ENCODE measurements around the gene TACR2. TPM values are rescaled to one million over a fixed set of nuclear protein-coding genes. Genes with fewer than 3 reads are reported as not detected.
A peak's percentile ranks its signal among the peaks of the same experiment; 100 is the strongest.

TACR2 gene
- total and polyA plus RNA-seq, 2 of the 13 experiments (the other 11 are each of a cell fraction or from before 2014, with no cell fraction given), result 0.04 TPM; not detected in 1

DNA sequence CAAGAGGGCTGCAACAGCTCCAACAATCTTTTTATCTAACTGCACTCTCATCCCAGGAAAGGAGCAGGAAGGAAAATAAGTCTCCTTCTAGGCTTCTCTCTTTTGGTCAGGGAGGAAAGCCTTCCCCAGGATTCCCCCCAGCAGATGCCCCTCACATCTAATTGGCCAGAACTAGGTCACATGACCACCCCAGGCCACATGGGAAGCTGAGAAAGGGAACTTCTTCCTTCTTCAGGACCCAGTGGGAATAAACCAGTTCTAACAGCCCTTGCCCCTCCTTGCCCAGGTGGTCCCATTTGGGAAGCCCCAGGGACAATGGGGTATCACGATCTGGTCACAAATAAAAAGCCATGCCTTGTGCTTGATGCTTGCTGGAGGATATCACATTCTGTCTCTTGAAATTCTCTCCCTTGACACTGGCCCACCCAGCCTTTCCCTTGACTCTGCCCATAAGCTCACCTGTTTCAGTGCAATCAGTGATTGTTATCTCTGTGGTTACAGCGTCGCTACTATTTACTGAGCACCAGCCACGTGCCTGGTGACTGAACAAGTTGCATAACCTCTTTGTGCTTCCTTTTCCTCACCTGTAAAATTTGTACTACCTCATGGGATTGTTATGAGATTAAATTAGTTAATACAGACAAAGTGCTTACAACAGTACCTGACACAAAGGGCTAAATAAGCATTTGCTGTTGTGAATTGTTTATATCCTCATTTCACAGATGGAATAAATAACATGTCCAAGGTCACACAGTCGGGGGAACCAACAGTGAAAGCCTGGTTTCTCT is 9.0 kb upstream of the TACR2 start (continued):
- no peak for TF ChIP-seq ZNF362 (CRISPR knock-in tag; IDR thresholded peaks at IDR 0.05; ENCODE audit: borderline replicate concordance)
- TF ChIP-seq, protein P1, sequence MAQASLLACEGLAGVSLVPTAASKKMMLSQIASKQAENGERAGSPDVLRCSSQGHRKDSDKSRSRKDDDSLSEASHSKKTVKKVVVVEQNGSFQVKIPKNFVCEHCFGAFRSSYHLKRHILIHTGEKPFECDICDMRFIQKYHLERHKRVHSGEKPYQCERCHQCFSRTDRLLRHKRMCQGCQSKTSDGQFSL (CRISPR knock-in tag; IDR thresholded peaks at IDR 0.05), result no peak
- no peak for TF ChIP-seq SNAPC2 (CRISPR knock-in tag; IDR thresholded peaks at IDR 0.05)
- TF ChIP-seq, protein P2, sequence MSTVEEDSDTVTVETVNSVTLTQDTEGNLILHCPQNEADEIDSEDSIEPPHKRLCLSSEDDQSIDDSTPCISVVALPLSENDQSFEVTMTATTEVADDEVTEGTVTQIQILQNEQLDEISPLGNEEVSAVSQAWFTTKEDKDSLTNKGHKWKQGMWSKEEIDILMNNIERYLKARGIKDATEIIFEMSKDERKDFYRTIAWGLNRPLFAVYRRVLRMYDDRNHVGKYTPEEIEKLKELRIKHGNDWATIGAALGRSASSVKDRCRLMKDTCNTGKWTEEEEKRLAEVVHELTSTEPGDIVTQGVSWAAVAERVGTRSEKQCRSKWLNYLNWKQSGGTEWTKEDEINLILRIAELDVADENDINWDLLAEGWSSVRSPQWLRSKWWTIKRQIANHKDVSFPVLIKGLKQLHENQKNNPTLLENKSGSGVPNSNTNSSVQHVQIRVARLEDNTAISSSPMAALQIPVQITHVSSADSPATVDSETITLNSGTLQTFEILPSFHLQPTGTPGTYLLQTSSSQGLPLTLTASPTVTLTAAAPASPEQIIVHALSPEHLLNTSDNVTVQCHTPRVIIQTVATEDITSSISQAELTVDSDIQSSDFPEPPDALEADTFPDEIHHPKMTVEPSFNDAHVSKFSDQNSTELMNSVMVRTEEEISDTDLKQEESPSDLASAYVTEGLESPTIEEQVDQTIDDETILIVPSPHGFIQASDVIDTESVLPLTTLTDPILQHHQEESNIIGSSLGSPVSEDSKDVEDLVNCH (CRISPR knock-in tag; IDR thresholded peaks at IDR 0.05), result no peak
- TF ChIP-seq, protein P3, sequence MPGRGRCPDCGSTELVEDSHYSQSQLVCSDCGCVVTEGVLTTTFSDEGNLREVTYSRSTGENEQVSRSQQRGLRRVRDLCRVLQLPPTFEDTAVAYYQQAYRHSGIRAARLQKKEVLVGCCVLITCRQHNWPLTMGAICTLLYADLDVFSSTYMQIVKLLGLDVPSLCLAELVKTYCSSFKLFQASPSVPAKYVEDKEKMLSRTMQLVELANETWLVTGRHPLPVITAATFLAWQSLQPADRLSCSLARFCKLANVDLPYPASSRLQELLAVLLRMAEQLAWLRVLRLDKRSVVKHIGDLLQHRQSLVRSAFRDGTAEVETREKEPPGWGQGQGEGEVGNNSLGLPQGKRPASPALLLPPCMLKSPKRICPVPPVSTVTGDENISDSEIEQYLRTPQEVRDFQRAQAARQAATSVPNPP (CRISPR knock-in tag; IDR thresholded peaks at IDR 0.05), result no peak
- peak; percentile 69; the same call in 1 of the 2 replicates for TF ChIP-seq ZNF589 (CRISPR knock-in tag; conservative IDR thresholded peaks at IDR 0.05)
- no peak for TF ChIP-seq NFATC3 (CRISPR knock-in tag; IDR thresholded peaks at IDR 0.05)
- peak; percentile 66; the same call in 1 of the 2 replicates for TF ChIP-seq ZNF3 (CRISPR knock-in tag; IDR thresholded peaks at IDR 0.05)
- no peak for TF ChIP-seq SMC3 (IDR thresholded peaks at IDR 0.05; ENCODE audit: low read length)
- TF ChIP-seq MTA3 (CRISPR knock-in tag; IDR thresholded peaks at IDR 0.05), result no peak
- no peak for TF ChIP-seq ZNF549 (CRISPR knock-in tag; IDR thresholded peaks at IDR 0.05)
- TF ChIP-seq MBD4 (IDR thresholded peaks at IDR 0.05; ENCODE audit: borderline replicate concordance, low read length), result no peak
- no peak for TF ChIP-seq ZBTB7A (CRISPR knock-in tag; IDR thresholded peaks at IDR 0.05)
- peak; percentile 60; the same call in 1 of the 2 replicates for TF ChIP-seq KLF6 (CRISPR knock-in tag; IDR thresholded peaks at IDR 0.05)
- TF ChIP-seq ZNF12 (CRISPR knock-in tag; IDR thresholded peaks at IDR 0.05), result peak; percentile 17; the same call in 1 of the 2 replicates
- no peak for TF ChIP-seq ZNF891 (CRISPR knock-in tag; IDR thresholded peaks at IDR 0.05)
- TF ChIP-seq, protein P4, sequence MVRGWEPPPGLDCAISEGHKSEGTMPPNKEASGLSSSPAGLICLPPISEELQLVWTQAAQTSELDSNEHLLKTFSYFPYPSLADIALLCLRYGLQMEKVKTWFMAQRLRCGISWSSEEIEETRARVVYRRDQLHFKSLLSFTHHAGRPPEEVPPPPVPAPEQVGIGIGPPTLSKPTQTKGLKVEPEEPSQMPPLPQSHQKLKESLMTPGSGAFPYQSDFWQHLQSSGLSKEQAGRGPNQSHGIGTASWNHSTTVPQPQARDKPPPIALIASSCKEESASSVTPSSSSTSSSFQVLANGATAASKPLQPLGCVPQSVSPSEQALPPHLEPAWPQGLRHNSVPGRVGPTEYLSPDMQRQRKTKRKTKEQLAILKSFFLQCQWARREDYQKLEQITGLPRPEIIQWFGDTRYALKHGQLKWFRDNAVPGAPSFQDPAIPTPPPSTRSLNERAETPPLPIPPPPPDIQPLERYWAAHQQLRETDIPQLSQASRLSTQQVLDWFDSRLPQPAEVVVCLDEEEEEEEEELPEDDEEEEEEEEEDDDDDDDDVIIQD (CRISPR knock-in tag; IDR thresholded peaks at IDR 0.05; ENCODE audit: low read depth), result peak; percentile 32; the same call in 1 of the 2 replicates
- TF ChIP-seq, protein P5, sequence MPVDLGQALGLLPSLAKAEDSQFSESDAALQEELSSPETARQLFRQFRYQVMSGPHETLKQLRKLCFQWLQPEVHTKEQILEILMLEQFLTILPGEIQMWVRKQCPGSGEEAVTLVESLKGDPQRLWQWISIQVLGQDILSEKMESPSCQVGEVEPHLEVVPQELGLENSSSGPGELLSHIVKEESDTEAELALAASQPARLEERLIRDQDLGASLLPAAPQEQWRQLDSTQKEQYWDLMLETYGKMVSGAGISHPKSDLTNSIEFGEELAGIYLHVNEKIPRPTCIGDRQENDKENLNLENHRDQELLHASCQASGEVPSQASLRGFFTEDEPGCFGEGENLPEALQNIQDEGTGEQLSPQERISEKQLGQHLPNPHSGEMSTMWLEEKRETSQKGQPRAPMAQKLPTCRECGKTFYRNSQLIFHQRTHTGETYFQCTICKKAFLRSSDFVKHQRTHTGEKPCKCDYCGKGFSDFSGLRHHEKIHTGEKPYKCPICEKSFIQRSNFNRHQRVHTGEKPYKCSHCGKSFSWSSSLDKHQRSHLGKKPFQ (CRISPR knock-in tag; IDR thresholded peaks at IDR 0.05; ENCODE audit: insufficient replicate concordance), result no peak
- TF ChIP-seq CREM (IDR thresholded peaks at IDR 0.05), result peak; percentile 57
- no peak for TF ChIP-seq CREM (CRISPR knock-in tag; IDR thresholded peaks at IDR 0.05)
- no peak for TF ChIP-seq NR2F6 (IDR thresholded peaks at IDR 0.05)
- peak; percentile 63 for TF ChIP-seq NR2F6 (CRISPR knock-in tag; IDR thresholded peaks at IDR 0.05)

All from HepG2 (cell line).